ENCODE results near the gene IL4R.

DNA sequence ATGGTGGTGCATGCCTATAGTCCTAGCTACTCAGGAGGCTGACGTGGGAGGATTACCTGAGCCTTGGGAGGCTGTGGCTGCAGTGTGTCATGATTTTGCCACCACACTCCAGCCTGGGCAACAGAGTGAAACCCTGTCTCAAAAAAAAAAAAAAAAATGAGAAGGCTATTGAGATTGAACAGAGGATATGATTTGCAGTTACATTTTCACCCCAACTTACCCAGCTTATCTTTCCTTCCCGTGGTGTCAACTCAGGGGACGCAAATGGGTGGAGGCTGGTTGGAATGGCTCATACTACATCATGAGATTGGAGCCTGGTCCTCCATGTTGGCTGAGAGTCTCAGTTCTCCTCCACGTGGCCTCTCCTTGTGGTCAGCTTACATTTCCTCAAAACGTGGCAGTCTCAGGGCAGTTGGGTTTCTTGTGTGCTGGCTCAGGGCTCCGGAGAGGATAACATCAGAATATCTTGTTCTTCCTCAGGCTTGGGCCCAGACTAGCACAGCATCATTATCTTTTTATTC lies 28.0 kb upstream of the IL4R start:
- TF ChIP-seq, protein P1, sequence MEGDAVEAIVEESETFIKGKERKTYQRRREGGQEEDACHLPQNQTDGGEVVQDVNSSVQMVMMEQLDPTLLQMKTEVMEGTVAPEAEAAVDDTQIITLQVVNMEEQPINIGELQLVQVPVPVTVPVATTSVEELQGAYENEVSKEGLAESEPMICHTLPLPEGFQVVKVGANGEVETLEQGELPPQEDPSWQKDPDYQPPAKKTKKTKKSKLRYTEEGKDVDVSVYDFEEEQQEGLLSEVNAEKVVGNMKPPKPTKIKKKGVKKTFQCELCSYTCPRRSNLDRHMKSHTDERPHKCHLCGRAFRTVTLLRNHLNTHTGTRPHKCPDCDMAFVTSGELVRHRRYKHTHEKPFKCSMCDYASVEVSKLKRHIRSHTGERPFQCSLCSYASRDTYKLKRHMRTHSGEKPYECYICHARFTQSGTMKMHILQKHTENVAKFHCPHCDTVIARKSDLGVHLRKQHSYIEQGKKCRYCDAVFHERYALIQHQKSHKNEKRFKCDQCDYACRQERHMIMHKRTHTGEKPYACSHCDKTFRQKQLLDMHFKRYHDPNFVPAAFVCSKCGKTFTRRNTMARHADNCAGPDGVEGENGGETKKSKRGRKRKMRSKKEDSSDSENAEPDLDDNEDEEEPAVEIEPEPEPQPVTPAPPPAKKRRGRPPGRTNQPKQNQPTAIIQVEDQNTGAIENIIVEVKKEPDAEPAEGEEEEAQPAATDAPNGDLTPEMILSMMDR (IDR thresholded peaks at IDR 0.05): no peak
- no peak for TF ChIP-seq POLR2AphosphoS5 (IDR thresholded peaks at IDR 0.05)
